Psoas muscle (tissue), 8 donors: ENCODE data around the gene SLC22A23. TPM values are rescaled to one million over a fixed set of nuclear protein-coding genes. Genes with fewer than 3 reads are reported as not detected.

ENCODE experiments used
- ATAC-seq, 4 donors: fragments of 200-7000 bp; cut with Tn5 transposase; one replicate each; pipeline ENCODE4 v1.9.1; 2020; ENCODE audit warnings: moderate library complexity in 3 of 4, mild to moderate bottlenecking in 2 of 4
- DNase-seq, 2 donors: peaks; one replicate each; pipeline ENCODE4 v3.0.0-alpha.2; 2020
- H3K27ac ChIP-seq: fragments of 200-600 bp; one replicate; pipeline ENCODE4 v1.8.0; 2022
- H3K27me3 ChIP-seq, 3 donors: fragments of 200-600 bp in 1 of 3; one replicate each; pipeline versions ENCODE4 v1.6.1 to v1.8.0; 2013 to 2022; ENCODE audit warnings: low read length in 2 of 3, mild to moderate bottlenecking in 2 of 3, moderate library complexity in 1 of 3; ENCODE audit not compliant: insufficient read depth in 3 of 3
- H3K36me3 ChIP-seq, 2 donors: fragments of 200-600 bp in 1 of 2; one replicate each; pipeline versions ENCODE4 v1.6.1 to v1.8.0; 2013 to 2022; ENCODE audit warnings: low read depth in 1 of 2, mild to moderate bottlenecking in 1 of 2, moderate library complexity in 1 of 2; ENCODE audit not compliant: insufficient read depth in 1 of 2
- H3K4me1 ChIP-seq: fragments of 200-600 bp; one replicate; pipeline ENCODE4 v1.8.0; 2022
- H3K4me3 ChIP-seq: fragments of 200-600 bp; one replicate; pipeline ENCODE4 v1.8.0; 2022; ENCODE audit warnings: mild to moderate bottlenecking
- H3K9me3 ChIP-seq: fragments of 200-600 bp; one replicate; pipeline ENCODE4 v1.8.0; 2022
- CTCF ChIP-seq: fragments of 200-600 bp; IDR thresholded peaks from one replicate; pipeline ENCODE4 v1.8.0; 2022; ENCODE audit warnings: antibody characterized with exemption
- WGBS, 3 donors: extraction: QIAGEN DNeasy Blood & Tissue Kit; methylation state at CpG; one replicate each; pipeline versions ENCODE4 v1.1.6 to v1.1.7; 2013; 5-methylcytosine and 5-hydroxymethylcytosine counted together
- intact Hi-C, 2 donors: fragments of 100-400 bp; cut with DNase I; formaldehyde crosslinking; loops; one replicate each; pipeline versions ENCODE4 v1.11.0 to v1.14.2; 2022
- polyA plus RNA-seq, 3 donors: library from polyadenylated mRNA; stranded (reverse); fragments of 200-250 nt; gene quantifications; one replicate each; pipeline ENCODE4 v1.2.3, GENCODE V29; 2013
- total RNA-seq, 4 donors: library from RNA; stranded (reverse); fragmentation: NEBNext Ultra II Directional in 2 of 4; extraction: Animal tissue kit (Norgen Biotek cat#: 25700) in 2 of 4; gene quantifications; one replicate each; pipeline versions ENCODE4 v1.2.1 to v1.2.4, GENCODE V29; 2021 to 2023
- donor health status: healthy with polysubstance abuse.
- donor health status: DM: no; HTN: no; CAD: no; lungs with moderate emphysema.
- donor health status: Bipolar disorder and iron deficiency.
- donor health status: healthy.
- donor health status: DM: yes; HTN: yes; CAD: no.
- donor health status: DM: no; HTN: no; CAD: no.
- donor health status: DM: no; HTN: no; CAD: no.
- donor health status: DM: yes; HTN: yes; CAD: no.

The SLC22A23 gene
- total and polyA plus RNA-seq, 7 donors, result 4.6 to 13.7 (median 8.7) TPM

GRCh38 chr6:3337521-3338350 is 119.1 kb downstream of the SLC22A23 start:
- Histone ChIP-seq H3K27ac (peak overlapping the region; percentile 54), H3K27me3 (no peaks in the 10 kb centered on the region), H3K4me1 (peaks cover 73% of the 10 kb centered on the region), H3K4me3 (no peak overlapping the region), H3K9me3 (no peaks in the 10 kb centered on the region), H3K36me3 (no peaks in the 10 kb centered on the region)
- DNase-seq (no peak), ATAC-seq (no peak)
- intact Hi-C loops, result no loop called here
- 70 to 79% (median 75%) methylated on average over 15 of the region's 15 CpGs for WGBS, 3 donors
- no peak for TF ChIP-seq CTCF

GRCh38 chr6:3336859-3337515 is 119.9 kb downstream of the SLC22A23 start:
- no peak for TF ChIP-seq CTCF
- 87 to 99% (median 99%) methylated on average over 5 of the region's 5 CpGs for WGBS, 3 donors
- no peaks in the 10 kb centered on the region for H3K36me3 ChIP-seq
- ATAC-seq, result no peak
- DNase-seq, result no peak
- H3K4me1 ChIP-seq, result peaks cover 73% of the 10 kb centered on the region
- no peak overlapping the region for H3K27ac ChIP-seq
- H3K9me3 ChIP-seq, result no peaks in the 10 kb centered on the region
- no peaks in the 10 kb centered on the region for H3K27me3 ChIP-seq
- intact Hi-C loops, result no loop called here
- no peak overlapping the region for H3K4me3 ChIP-seq

GRCh38 chr6:3336066-3336786 is 120.6 kb downstream of the SLC22A23 start:
- Histone ChIP-seq H3K36me3 (no peaks in the 10 kb centered on the region), H3K9me3 (no peaks in the 10 kb centered on the region), H3K27me3 (no peaks in the 10 kb centered on the region), H3K4me1 (peaks cover 70% of the 10 kb centered on the region), H3K4me3 (no peak overlapping the region), H3K27ac (peak overlapping the region; percentile 20)
- intact Hi-C loops, result no loop called here
- WGBS, 3 donors, result 70 to 79% (median 79%) methylated on average over 11 of the region's 11 CpGs
- peak in 1 of 4 donors; percentile 9 for ATAC-seq
- no peak for DNase-seq
- TF ChIP-seq CTCF, result no peak

- Histone ChIP-seq H3K36me3 (no peaks in the 10 kb centered on the region), H3K27ac (peak overlapping the region; percentile 53), H3K9me3 (no peaks in the 10 kb centered on the region), H3K4me3 (no peak overlapping the region), H3K4me1 (peaks cover 65% of the 10 kb centered on the region), H3K27me3 (no peaks in the 10 kb centered on the region)
- 57 to 78% (median 58%) methylated on average over 6 of the region's 6 CpGs for WGBS, 3 donors
- peak; percentile 38 to 66 (median 40) for ATAC-seq
- no peak for TF ChIP-seq CTCF
- no peak for DNase-seq
- intact Hi-C loops, result no loop called here
Observed at GRCh38 chr6:3335169-3335568, 121.7 kb downstream of the SLC22A23 start.
